HepG2 (cell line): ENCODE results near the gene PPM1E. TPM values are rescaled to one million over a fixed set of nuclear protein-coding genes. Genes with fewer than 3 reads are reported as not detected.

ENCODE experiments used
- ATAC-seq: fragments of 200-7000 bp; cut with Tn5 transposase; 3 replicates; pipeline ENCODE4 v1.9.1; 2020; ENCODE audit warnings: mild to moderate bottlenecking, moderate library complexity
- BruUV-seq: library from RNA; stranded (reverse); fragments of 400-500 nt; replicated peaks from 2 replicates; lab custom pipeline; 2021; lab: Mats Ljungman, UMichigan
- CTCF ChIA-PET: fragments of 300-600 bp; formaldehyde crosslinking; extraction: SDS; loops from one replicate; lab custom pipeline; 2021; ENCODE audit warnings: low total read pairs, inconsistent platforms, low intra/inter-chr PET ratio; lab: Yijun Ruan, JAX
- POLR2A ChIA-PET: fragments of 350-600 bp; sonication (Branson Sonifier 250); formaldehyde crosslinking; loops from one replicate; lab custom pipeline; 2020; ENCODE audit warnings: antibody characterized with exemption, inconsistent platforms; lab: Yijun Ruan, JAX
- DNase-seq: peaks from one replicate; pipeline ENCODE4 v3.0.0-alpha.2; 2015; ENCODE audit warnings: low spot score
- FAIRE-seq: peaks from 3 replicates; lab custom pipeline; 2011; peaks lifted over from hg19 to GRCh38; lab: Jason Lieb, UNC
- H2AFZ ChIP-seq: one replicate; pipeline ENCODE4 v1.6.1; 2011; ENCODE audit warnings: low read length, inconsistent platforms
- H3K27ac ChIP-seq: fragments of 300-600 bp; 3 replicates; pipeline ENCODE4 v1.8.0; 2011; ENCODE audit warnings: mixed run types, mild to moderate bottlenecking, mixed read lengths, low read length, inconsistent platforms; ENCODE audit not compliant: insufficient read depth; ENCODE audit errors: extremely low read length
- H3K27me3 ChIP-seq, 2 experiments: fragments of 200-600 bp in 1 of 2; 2 replicates in 1 of 2; 3 replicates in 1 of 2; pipeline versions ENCODE4 v1.6.0 to v1.8.0; 2011; ENCODE audit warnings: low read length in 2 of 2, mild to moderate bottlenecking in 2 of 2, moderate library complexity in 2 of 2, inconsistent platforms in 1 of 2; ENCODE audit not compliant: insufficient read depth in 2 of 2, control insufficient read depth in 1 of 2
- H3K36me3 ChIP-seq, 2 experiments: fragments of 200-600 bp in 1 of 2; replicated peaks in 1 of 2; 2 replicates in 1 of 2; 3 replicates in 1 of 2; pipeline versions ENCODE4 v1.5.1 to v1.8.0; 2011; ENCODE audit warnings: low read length in 2 of 2, inconsistent platforms in 1 of 2; ENCODE audit not compliant: insufficient read depth in 2 of 2, control insufficient read depth in 1 of 2
- H3K4me1 ChIP-seq: 2 replicates; pipeline ENCODE4 v1.5.1; 2012; ENCODE audit warnings: low read length, inconsistent platforms; ENCODE audit not compliant: insufficient read depth
- H3K4me2 ChIP-seq: 2 replicates; pipeline ENCODE4 v1.6.0; 2011; ENCODE audit warnings: low read depth, low read length, inconsistent platforms
- H3K4me3 ChIP-seq, 3 experiments: fragments of 200-600 bp in 1 of 3; sonication (generic), shearing (Covaris generic) in 1 of 3; replicated peaks in 1 of 3; 2 replicates each; pipeline ENCODE4 v1.5.1; 2011 to 2016; ENCODE audit warnings: low read length in 3 of 3, inconsistent platforms in 2 of 3, low read depth in 2 of 3, mild to moderate bottlenecking in 2 of 3, control low read depth in 1 of 3, mixed read lengths in 1 of 3; ENCODE audit not compliant: insufficient read depth in 1 of 3
- H3K79me2 ChIP-seq: one replicate; pipeline ENCODE4 v1.6.1; 2011; ENCODE audit warnings: low read length, inconsistent platforms; ENCODE audit not compliant: insufficient read depth
- H3K9ac ChIP-seq: 2 replicates; pipeline ENCODE4 v1.6.0; 2011; ENCODE audit warnings: mild to moderate bottlenecking, low read depth, low read length, inconsistent platforms; ENCODE audit not compliant: insufficient read depth
- H3K9me3 ChIP-seq: 2 replicates; pipeline ENCODE4 v1.5.1; 2012; ENCODE audit warnings: mild to moderate bottlenecking, low read length
- H4K20me1 ChIP-seq: 2 replicates; pipeline ENCODE4 v1.6.0; 2011; ENCODE audit warnings: inconsistent platforms, mild to moderate bottlenecking, low read length, moderate library complexity; ENCODE audit not compliant: insufficient read depth
- ATF7-NPFF ChIP-seq: sonication (generic); formaldehyde crosslinking; IDR thresholded peaks from 2 replicates; pipeline ENCODE4 v1.8.1; 2023; ENCODE audit warnings: mild to moderate bottlenecking, low read depth, missing genetic modification reagents, moderate library complexity
- BCL6 ChIP-seq: IDR thresholded peaks from 2 replicates; pipeline ENCODE4 v1.6.1; 2016; ENCODE audit warnings: missing genetic modification reagents, missing compliant biosample characterization
- FOXP1 ChIP-seq, 2 experiments: fragments of 450-650 bp in 1 of 2; IDR thresholded peaks; 2 replicates each; pipeline ENCODE4 v1.6.1; 2017 to 2018; ENCODE audit warnings: antibody characterized with exemption in 1 of 2
- SOX13 ChIP-seq, 3 experiments: fragments of 450-650 bp in 1 of 3; sonication (generic) in 1 of 3; formaldehyde crosslinking in 1 of 3; IDR thresholded peaks in 2 of 3; conservative IDR thresholded peaks in 1 of 3; 2 replicates each; pipeline versions ENCODE4 v1.5.0 to v1.6.1; 2016 to 2020; ENCODE audit warnings: antibody characterized with exemption in 1 of 3, mild to moderate bottlenecking in 1 of 3, missing compliant biosample characterization in 1 of 3, missing genetic modification reagents in 1 of 3, moderate library complexity in 1 of 3
- SOX5 ChIP-seq: IDR thresholded peaks from 2 replicates; pipeline ENCODE4 v1.6.1; 2016; ENCODE audit warnings: borderline replicate concordance
- ZBTB38 ChIP-seq: sonication (generic); formaldehyde crosslinking; IDR thresholded peaks from 2 replicates; pipeline ENCODE4 v1.5.1; 2020; ENCODE audit warnings: mild to moderate bottlenecking, missing genetic modification reagents
- ZNF550 ChIP-seq: sonication (generic); formaldehyde crosslinking; IDR thresholded peaks from 2 replicates; pipeline ENCODE4 v1.4.0; 2020; ENCODE audit warnings: mild to moderate bottlenecking, missing genetic modification reagents, borderline replicate concordance
- ZNF576 ChIP-seq: sonication (generic); formaldehyde crosslinking; IDR thresholded peaks from 2 replicates; pipeline ENCODE4 v1.4.0; 2020; ENCODE audit warnings: mild to moderate bottlenecking, missing genetic modification reagents
- ZNF709 ChIP-seq: sonication (generic); formaldehyde crosslinking; IDR thresholded peaks from 2 replicates; pipeline ENCODE4 v1.5.0; 2020; ENCODE audit warnings: mild to moderate bottlenecking, missing genetic modification reagents
- ZNF737 ChIP-seq: sonication (generic); formaldehyde crosslinking; IDR thresholded peaks from 2 replicates; pipeline ENCODE4 v1.5.0; 2020; ENCODE audit warnings: missing genetic modification reagents, mild to moderate bottlenecking, borderline replicate concordance
- ZSCAN25 ChIP-seq: sonication (generic); formaldehyde crosslinking; IDR thresholded peaks from 2 replicates; pipeline ENCODE4 v1.8.0; 2022; ENCODE audit warnings: mild to moderate bottlenecking, missing genetic modification reagents
- WGBS: methylation state at CpG from one replicate; pipeline ENCODE4 v1.1.6; 2017; ENCODE audit warnings: low lambda C conversion rate; 5-methylcytosine and 5-hydroxymethylcytosine counted together
- in situ Hi-C: cut with HindIII; loops from 2 replicates; pipeline ENCODE4 v1.10.0; 2017; ENCODE audit warnings: low pct_unique_long_range_greater_than_20kb; ENCODE audit not compliant: extremely low pct_ligation_motif_present
- intact Hi-C: fragments of 100-400 bp; cut with micrococcal nuclease; formaldehyde crosslinking; loops from one replicate; pipeline ENCODE4 v1.10.0; 2022; ENCODE audit not compliant: unreplicated experiment
- polyA plus RNA-seq, 8 experiments: library from polyadenylated mRNA; depleted of rRNA in 3 of 8; stranded (reverse) in 7 of 8; unstranded in 1 of 8; fragments of >200 nt; fragmentation: Illumina TruSeq in 4 of 8; extraction: Trizol in 4 of 8; gene quantifications; 2 replicates each; pipeline versions ENCODE4 v1.2.1 to v1.2.3, GENCODE V29; 2011 to 2016; ENCODE audit warnings: low read depth in 4 of 8, missing spikeins in 1 of 8, mixed read lengths in 1 of 8; ENCODE audit not compliant: insufficient read depth in 1 of 8
- total RNA-seq, 5 experiments: library from RNA; depleted of rRNA; stranded (reverse); fragments of >200 nt; fragmentation: Illumina TruSeq; extraction: Trizol; gene quantifications; 2 replicates each; pipeline ENCODE4 v1.2.3, GENCODE V29; 2016; ENCODE audit warnings: low read depth in 1 of 5
- TF ChIP-seq, protein P1 (sequence below): sonication (generic); formaldehyde crosslinking; IDR thresholded peaks from 2 replicates; pipeline ENCODE4 v1.5.0; 2020; ENCODE audit warnings: missing genetic modification reagents

The PPM1E gene
- total and polyA plus RNA-seq, 2 of the 13 experiments (the other 11 are each of a cell fraction or from before 2014, with no cell fraction given), result 0.15 TPM; not detected in 1

DNA sequence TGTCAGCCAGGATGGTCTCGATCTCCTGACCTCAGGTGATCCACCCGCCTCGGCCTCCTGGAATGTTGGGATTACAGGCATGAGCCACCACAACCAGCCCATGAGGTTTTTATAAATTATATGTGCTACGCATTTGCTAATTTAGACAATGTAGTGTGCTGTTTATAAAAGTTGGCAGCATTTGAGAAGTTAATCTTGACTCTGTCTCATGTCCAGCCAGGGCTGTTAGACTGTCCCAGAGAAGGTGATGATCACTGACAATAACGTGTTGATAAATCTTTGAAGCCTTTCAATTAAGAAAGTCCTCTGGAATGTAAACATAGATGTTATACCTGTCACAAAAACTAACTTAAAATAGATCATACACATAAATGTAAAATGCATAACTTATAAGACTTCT, 82.0 kb downstream of the PPM1E start:
- BruUV-seq, result no TSS peak
- Histone ChIP-seq H3K4me1 (0 out of 2 replicates have a peak, but pooled peaks cover 23% of the 10 kb centered on the region), H3K9me3 (peaks cover 3% of the 10 kb centered on the region; the same call in 1 of the 2 replicates), H3K79me2 (no peaks in the 10 kb centered on the region), H3K27ac (no peak overlapping the region), H4K20me1 (no peaks in the 10 kb centered on the region), H3K9ac (no peak overlapping the region), H2AFZ (no peak overlapping the region), H3K4me3 (no peak overlapping the region), H3K36me3 (no peaks in the 10 kb centered on the region), H3K27me3 (no peaks in the 10 kb centered on the region; a peak in 1 of 5 replicates), H3K4me2 (no peak overlapping the region)
- intact Hi-C loops, result no loop called here
- DNase-seq, result no peak
- ChIA-PET CTCF (no interaction called here), POLR2A (no interaction called here)
- FAIRE-seq, result no peak
- in situ Hi-C loops, result no loop called here
- no peak for ATAC-seq
- TF ChIP-seq ZNF576 (no peak), ZBTB38 (CRISPR knock-in tag) (no peak), ZSCAN25 (CRISPR knock-in tag) (no peak), ZNF737 (CRISPR knock-in tag) (no peak)
- TF ChIP-seq, protein P1, sequence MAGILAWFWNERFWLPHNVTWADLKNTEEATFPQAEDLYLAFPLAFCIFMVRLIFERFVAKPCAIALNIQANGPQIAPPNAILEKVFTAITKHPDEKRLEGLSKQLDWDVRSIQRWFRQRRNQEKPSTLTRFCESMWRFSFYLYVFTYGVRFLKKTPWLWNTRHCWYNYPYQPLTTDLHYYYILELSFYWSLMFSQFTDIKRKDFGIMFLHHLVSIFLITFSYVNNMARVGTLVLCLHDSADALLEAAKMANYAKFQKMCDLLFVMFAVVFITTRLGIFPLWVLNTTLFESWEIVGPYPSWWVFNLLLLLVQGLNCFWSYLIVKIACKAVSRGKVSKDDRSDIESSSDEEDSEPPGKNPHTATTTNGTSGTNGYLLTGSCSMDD, result no peak
- 45% methylated on average over 5 of the region's 5 CpGs for WGBS

- 13% methylated on average over 4 of the region's 4 CpGs for WGBS
- Histone ChIP-seq H4K20me1 (no peaks in the 10 kb centered on the region), H3K27me3 (no peaks in the 10 kb centered on the region; a peak in 1 of 5 replicates), H3K27ac (no peak overlapping the region), H3K4me2 (peak overlapping the region; percentile 2; the same call in 1 of the 2 replicates), H3K9me3 (no peaks in the 10 kb centered on the region), H3K4me3 (no peak overlapping the region), H2AFZ (no peak overlapping the region), H3K4me1 (0 out of 2 replicates have a peak, but pooled peaks cover 16% of the 10 kb centered on the region), H3K36me3 (no peaks in the 10 kb centered on the region), H3K9ac (no peak overlapping the region), H3K79me2 (no peaks in the 10 kb centered on the region)
- FAIRE-seq (no peak), ATAC-seq (no peak), DNase-seq (peak; percentile 18)
- intact Hi-C loops (no loop called here), in situ Hi-C loops (no loop called here)
- ChIA-PET CTCF (no interaction called here), POLR2A (no interaction called here)
- no TSS peak for BruUV-seq
- TF ChIP-seq ATF7-NPFF (CRISPR knock-in tag) (no peak), ZNF709 (no peak), ZNF550 (CRISPR knock-in tag) (no peak), FOXP1 (IDR thresholded peaks at IDR 0.05) (no peak), FOXP1 (CRISPR knock-in tag; IDR thresholded peaks at IDR 0.05) (peak; percentile 16; the same call in 1 of the 2 replicates), SOX13 (IDR thresholded peaks at IDR 0.05) (0 out of 2 replicates have a peak, but pooled peaks have one; percentile 35), SOX13 (CRISPR knock-in tag; conservative IDR thresholded peaks at IDR 0.05 in 1 of 2, IDR thresholded peaks at IDR 0.05 in 1 of 2) (peak in 1 of 2 experiments; percentile 76; a peak in 2 of 4 replicates), BCL6 (CRISPR knock-in tag) (0 out of 2 replicates have a peak, but pooled peaks have one; percentile 7), SOX5 (peak; percentile 90; the same call in 1 of the 2 replicates)
These were observed 85.4 kb downstream of the PPM1E start for GRCh38 chr17:58840820-58841612.
